T-cell (primary cell): ENCODE results near the gene PNPLA1. TPM values are rescaled to one million over a fixed set of nuclear protein-coding genes. Genes with fewer than 3 reads are reported as not detected.

ENCODE experiments used
- ATAC-seq, 4 experiments: fragments of 200-7000 bp in 3 of 4; fragments of 150-1000 bp in 1 of 4; cut with Tn5 transposase; replicated peaks in 1 of 4; 1 replicate in 3 of 4; 2 replicates in 1 of 4; pipeline ENCODE4 v1.10.0; 2021; ENCODE audit warnings: moderate library complexity in 3 of 4, mild to moderate bottlenecking in 2 of 4, moderate number of reproducible peaks in 1 of 4
- CTCF ChIA-PET, 2 donors: fragments of 300-600 bp; sonication (Branson Sonifier 250); formaldehyde crosslinking; loops; one replicate each; lab custom pipeline; 2022; ENCODE audit warnings: antibody characterized with exemption in 2 of 2; lab: Charles Lee
- POLR2A ChIA-PET, 2 donors: fragments of 300-600 bp; sonication (Branson Sonifier 250); formaldehyde crosslinking; loops; one replicate each; lab custom pipeline; 2022; ENCODE audit warnings: antibody characterized with exemption in 2 of 2; lab: Charles Lee
- DNase-seq, 35 experiments: peaks; one replicate each; pipeline versions ENCODE4 v3.0.0 to v3.0.0-alpha.2; 2013 to 2023
- H3K27ac ChIP-seq: one replicate; pipeline ENCODE4 v1.5.1; 2013; ENCODE audit warnings: low read length
- H3K27me3 ChIP-seq, 2 experiments: replicated peaks in 1 of 2; 1 replicate in 1 of 2; 2 replicates in 1 of 2; pipeline versions ENCODE4 v1.6.1 to v1.7.0; 2013; ENCODE audit warnings: low read length in 1 of 2, mixed read lengths in 1 of 2; ENCODE audit not compliant: control insufficient read depth in 2 of 2, insufficient read depth in 2 of 2; ENCODE audit errors: extremely low read depth in 1 of 2
- H3K36me3 ChIP-seq, 2 donors: 1 replicate in 1 of 2; 2 replicates in 1 of 2; pipeline versions ENCODE4 v1.6.1 to v1.7.0; 2013; ENCODE audit warnings: low read length in 1 of 2; ENCODE audit not compliant: control insufficient read depth in 2 of 2, insufficient read depth in 1 of 2; ENCODE audit errors: extremely low read depth in 1 of 2
- H3K4me1 ChIP-seq, 2 experiments: 1 replicate in 1 of 2; 2 replicates in 1 of 2; pipeline versions ENCODE4 v1.6.1 to v1.7.0; 2013; ENCODE audit warnings: low read length in 2 of 2, mixed read lengths in 1 of 2; ENCODE audit not compliant: insufficient read depth in 2 of 2, control insufficient read depth in 1 of 2; ENCODE audit errors: extremely low read depth in 1 of 2
- H3K4me3 ChIP-seq, 2 donors: 1 replicate in 1 of 2; 2 replicates in 1 of 2; pipeline versions ENCODE4 v1.5.1 to v1.7.0; 2013; ENCODE audit warnings: mild to moderate bottlenecking in 2 of 2, low read length in 1 of 2, moderate library complexity in 1 of 2; ENCODE audit not compliant: control insufficient read depth in 1 of 2; ENCODE audit errors: extremely low read depth in 1 of 2
- H3K9me3 ChIP-seq: 2 replicates; pipeline ENCODE4 v1.7.0; 2013
- H3K27ac Mint-ChIP-seq, 2 donors: one replicate each; pipeline ENCODE4 v1.8.0; 2020 to 2021; ENCODE audit warnings: mild to moderate bottlenecking in 2 of 2, mixed read lengths in 2 of 2
- H3K27me3 Mint-ChIP-seq, 2 donors: one replicate each; pipeline ENCODE4 v1.8.0; 2021 to 2022; ENCODE audit warnings: mixed read lengths in 2 of 2
- H3K36me3 Mint-ChIP-seq: one replicate; pipeline ENCODE4 v1.8.0; 2021; ENCODE audit warnings: mixed read lengths
- H3K4me1 Mint-ChIP-seq, 3 donors: one replicate each; pipeline ENCODE4 v1.8.0; 2020 to 2022; ENCODE audit warnings: mixed read lengths in 3 of 3, mild to moderate bottlenecking in 1 of 3
- H3K4me3 Mint-ChIP-seq, 3 donors: one replicate each; pipeline ENCODE4 v1.8.0; 2020 to 2022; ENCODE audit warnings: mild to moderate bottlenecking in 3 of 3, mixed read lengths in 3 of 3, moderate library complexity in 3 of 3
- H3K9me3 Mint-ChIP-seq, 3 donors: one replicate each; pipeline ENCODE4 v1.8.0; 2020 to 2022; ENCODE audit warnings: mixed read lengths in 3 of 3
- WGBS: methylation state at CpG from one replicate; pipeline ENCODE4 v1.1.5; 2013; ENCODE audit warnings: missing lambda C conversion rate; ENCODE audit not compliant: insufficient coverage; 5-methylcytosine and 5-hydroxymethylcytosine counted together
- total RNA-seq, 35 experiments: library from RNA in 6 of 35; stranded (reverse) in 6 of 35; fragments of 120-200 nt in 1 of 35; gene quantifications; one replicate each; pipeline versions ENCODE4 v1.2.1 to v1.2.4 and lab custom pipeline; 2013 to 2026

Gene PNPLA1
- total RNA-seq, 5 donors from 2014 or later (not counting 1 experiment from before 2014, with no cell fraction given): 0.20 to 0.22 TPM; not detected in 3

DNA sequence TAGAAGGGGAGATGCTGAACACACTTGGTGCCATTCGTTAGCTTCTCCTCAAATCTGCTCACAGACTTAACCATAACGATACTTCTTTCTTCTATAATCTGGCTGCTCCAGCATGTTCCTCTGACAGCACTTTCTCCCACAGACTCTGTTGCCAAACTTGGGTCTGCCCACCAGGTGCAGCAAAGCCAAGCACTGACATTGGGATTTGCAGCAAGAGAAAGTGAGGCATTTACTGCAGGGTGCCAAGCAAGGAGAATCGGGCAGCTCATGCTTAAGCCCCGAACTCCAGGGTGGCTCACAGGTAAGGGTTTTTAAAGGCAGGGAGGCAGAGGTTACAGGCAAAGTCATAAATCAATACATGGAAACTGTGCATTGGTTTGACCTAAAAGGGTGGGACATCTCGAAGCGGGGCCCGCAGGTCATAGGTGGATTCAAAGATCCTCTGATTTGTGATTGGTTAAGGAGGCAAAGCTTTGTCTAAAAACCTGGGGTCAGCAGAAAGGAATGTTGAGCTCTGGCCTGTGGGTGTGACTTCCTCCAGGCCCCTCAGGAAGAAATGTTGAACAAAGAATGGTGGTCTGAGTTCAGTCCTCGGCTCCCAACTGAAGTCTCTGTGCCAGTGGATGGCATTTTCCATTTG lies 25.1 kb upstream of the PNPLA1 start:
- POLR2A ChIA-PET: no interaction called here
- H3K4me1 Mint-ChIP-seq: peaks cover 11 to 16% (median 13%) of the 10 kb centered on the region in 3 donors

GRCh38 chr6:36245572-36246061 lies 24.2 kb upstream of the PNPLA1 start:
- peaks cover 3 to 4% of the 10 kb centered on the region in 2 experiments for H3K4me1 ChIP-seq
- H3K27me3 Mint-ChIP-seq: peaks cover 4 to 5% of the 10 kb centered on the region in 2 donors
- ChIA-PET CTCF (interaction anchor here in 1 of 2 donors (0.6 kb wide), 1 partner anchor 72 kb away, joined by 3 read pairs; no protein-coding TSS in a partner anchor), POLR2A (no interaction called here)
- H3K27ac ChIP-seq: no peak overlapping the region
- no peaks in the 10 kb centered on the region for H3K9me3 Mint-ChIP-seq
- 67% methylated on average over 8 of the region's 8 CpGs for WGBS
- H3K9me3 ChIP-seq: no peaks in the 10 kb centered on the region
- peak in 3 of 4 experiments; percentile 26 to 69 (median 33) for ATAC-seq
- no peak overlapping the region for H3K4me3 Mint-ChIP-seq
- DNase-seq: peak in 19 of 35 experiments; percentile 2 to 21 (median 10)
- H3K36me3 ChIP-seq: no peaks in the 10 kb centered on the region
- peaks cover 11 to 16% (median 13%) of the 10 kb centered on the region in 3 donors for H3K4me1 Mint-ChIP-seq
- no peak overlapping the region for H3K27ac Mint-ChIP-seq
- H3K36me3 Mint-ChIP-seq: no peaks in the 10 kb centered on the region
- no peaks in the 10 kb centered on the region for H3K27me3 ChIP-seq
- no peak overlapping the region for H3K4me3 ChIP-seq

More for the DNA sequence above, 25.1 kb upstream of the PNPLA1 start:
- DNase-seq (no peak), ATAC-seq (no peak)
- H3K36me3 ChIP-seq: no peaks in the 10 kb centered on the region
- no peak overlapping the region for H3K27ac Mint-ChIP-seq
- WGBS: 87% methylated on average over 8 of the region's 8 CpGs
- no peak overlapping the region for H3K4me3 Mint-ChIP-seq
- H3K4me1 ChIP-seq: peaks cover 3 to 4% of the 10 kb centered on the region in 2 experiments
- no peaks in the 10 kb centered on the region for H3K9me3 Mint-ChIP-seq
- H3K36me3 Mint-ChIP-seq: no peaks in the 10 kb centered on the region
- no peaks in the 10 kb centered on the region for H3K9me3 ChIP-seq
- CTCF ChIA-PET: no interaction called here
- H3K4me3 ChIP-seq: no peak overlapping the region
- H3K27me3 ChIP-seq: no peaks in the 10 kb centered on the region
- no peak overlapping the region for H3K27ac ChIP-seq
- H3K27me3 Mint-ChIP-seq: peaks cover 4 to 5% of the 10 kb centered on the region in 2 donors

- Mint-ChIP-seq H3K4me1 (peaks cover 9 to 14% (median 12%) of the 10 kb centered on the region in 3 donors), H3K27me3 (peaks cover 4 to 5% of the 10 kb centered on the region in 2 donors), H3K4me3 (no peak overlapping the region), H3K36me3 (no peaks in the 10 kb centered on the region), H3K27ac (no peak overlapping the region), H3K9me3 (no peaks in the 10 kb centered on the region)
- no peaks in the 10 kb centered on the region for H3K36me3 ChIP-seq
- WGBS: 94% methylated on average over 20 of the region's 22 CpGs
- peaks cover under 1 to 4% of the 10 kb centered on the region in 2 experiments for H3K4me1 ChIP-seq
- DNase-seq (no peak), ATAC-seq (no peak)
- no peak overlapping the region for H3K4me3 ChIP-seq
- H3K27me3 ChIP-seq: no peaks in the 10 kb centered on the region
- H3K27ac ChIP-seq: no peak overlapping the region
- ChIA-PET POLR2A (no interaction called here), CTCF (interaction anchor here in 1 of 2 donors (0.5 kb wide), 1 partner anchor 219 kb away, joined by 3 read pairs; no protein-coding TSS in a partner anchor)
- H3K9me3 ChIP-seq: no peaks in the 10 kb centered on the region
Measured at GRCh38 chr6:36246506-36247268, 23.2 kb upstream of the PNPLA1 start.

DNA sequence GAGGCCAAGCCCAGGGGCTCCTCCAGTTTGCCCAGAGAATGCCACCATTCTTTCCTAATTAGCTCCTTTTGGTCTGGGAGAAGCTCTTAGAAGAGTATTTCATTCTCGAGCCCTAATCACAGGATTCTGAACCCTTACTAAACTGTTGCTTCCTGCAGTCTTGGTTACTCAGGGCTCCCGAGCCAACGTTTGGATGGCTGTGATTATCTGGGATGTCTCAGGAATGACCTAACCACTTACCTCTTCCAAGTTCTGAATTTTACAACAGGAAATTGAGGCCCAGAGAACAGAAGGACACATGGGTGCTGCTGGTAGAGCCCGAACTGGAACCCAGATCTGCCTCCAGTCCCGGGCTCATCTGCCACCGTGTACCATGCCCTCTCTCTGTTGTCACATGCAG lies 22.2 kb upstream of the PNPLA1 start:
- ATAC-seq: no peak
- Histone ChIP-seq H3K4me1 (peaks cover 0 to 4% of the 10 kb centered on the region in 2 experiments), H3K27me3 (no peaks in the 10 kb centered on the region), H3K36me3 (no peaks in the 10 kb centered on the region), H3K9me3 (no peaks in the 10 kb centered on the region), H3K4me3 (no peak overlapping the region), H3K27ac (no peak overlapping the region)
- ChIA-PET POLR2A (no interaction called here), CTCF (no interaction called here)
- DNase-seq: no peak
- H3K27ac Mint-ChIP-seq: no peak overlapping the region
- no peak overlapping the region for H3K4me3 Mint-ChIP-seq
- no peaks in the 10 kb centered on the region for H3K9me3 Mint-ChIP-seq
- peaks cover 0 to 9% (median 6%) of the 10 kb centered on the region in 3 donors for H3K4me1 Mint-ChIP-seq
- peaks cover 4 to 5% of the 10 kb centered on the region in 2 donors for H3K27me3 Mint-ChIP-seq
- H3K36me3 Mint-ChIP-seq: no peaks in the 10 kb centered on the region
- WGBS: 88% methylated on average over 5 of the region's 6 CpGs

- ATAC-seq (no peak), DNase-seq (no peak)
- Histone ChIP-seq H3K36me3 (no peaks in the 10 kb centered on the region), H3K4me3 (no peak overlapping the region), H3K27me3 (no peaks in the 10 kb centered on the region), H3K27ac (no peak overlapping the region), H3K4me1 (peaks cover 0 to 4% of the 10 kb centered on the region in 2 experiments), H3K9me3 (no peaks in the 10 kb centered on the region)
- no peaks in the 10 kb centered on the region for H3K36me3 Mint-ChIP-seq
- no peaks in the 10 kb centered on the region for H3K27me3 Mint-ChIP-seq
- H3K27ac Mint-ChIP-seq: no peak overlapping the region
- peaks cover 0 to 9% (median 6%) of the 10 kb centered on the region in 3 donors for H3K4me1 Mint-ChIP-seq
- WGBS: no CpG with 5 or more reads among the region's 1 CpG
- H3K4me3 Mint-ChIP-seq: no peak overlapping the region
- CTCF ChIA-PET: no interaction called here
- no peaks in the 10 kb centered on the region for H3K9me3 Mint-ChIP-seq
- POLR2A ChIA-PET: interaction anchor here in 1 of 2 donors (0.5 kb wide), 1 partner anchor 1671 kb away, joined by 5 read pairs; no protein-coding TSS in a partner anchor
Measured at GRCh38 chr6:36248980-36249379, 20.9 kb upstream of the PNPLA1 start.

DNA sequence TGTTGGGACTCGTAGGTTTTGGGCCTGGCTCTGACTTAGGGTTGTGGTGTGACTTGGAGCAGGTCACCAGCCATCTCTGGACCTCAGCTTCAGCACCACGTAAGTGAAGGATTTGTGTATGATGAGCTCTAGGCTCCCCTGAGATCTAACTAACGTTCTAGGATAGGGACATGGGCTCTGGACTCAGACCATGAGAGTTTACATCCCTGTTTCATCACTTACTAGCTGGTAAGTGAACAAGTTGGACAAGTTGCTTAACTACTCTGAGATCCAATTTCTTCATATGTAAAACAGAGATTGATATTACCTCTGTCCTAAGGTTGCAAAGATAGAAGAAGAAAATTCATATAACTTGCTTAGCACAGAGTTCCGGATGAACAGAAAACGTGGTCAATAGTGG lies 20.3 kb upstream of the PNPLA1 start:
- Mint-ChIP-seq H3K27me3 (no peaks in the 10 kb centered on the region), H3K4me3 (no peak overlapping the region), H3K36me3 (no peaks in the 10 kb centered on the region), H3K9me3 (no peaks in the 10 kb centered on the region), H3K4me1 (peaks cover 0 to 9% (median 6%) of the 10 kb centered on the region in 3 donors), H3K27ac (no peak overlapping the region)
- no peaks in the 10 kb centered on the region for H3K36me3 ChIP-seq
- H3K4me1 ChIP-seq: peaks cover 0 to 4% of the 10 kb centered on the region in 2 experiments
- DNase-seq: no peak
- 81% methylated on average over 2 of the region's 5 CpGs for WGBS
- no peak overlapping the region for H3K27ac ChIP-seq
- H3K4me3 ChIP-seq: no peak overlapping the region
- ChIA-PET POLR2A (no interaction called here), CTCF (no interaction called here)
- no peak for ATAC-seq
- no peaks in the 10 kb centered on the region for H3K9me3 ChIP-seq
- no peaks in the 10 kb centered on the region for H3K27me3 ChIP-seq
